Erythroblast (primary cell): ENCODE measurements around the gene ADAM10.

Experiments
- GATA1 ChIP-seq: IDR thresholded peaks from 2 replicates; pipeline ENCODE4 v1.6.1; 2011; ENCODE audit warnings: low read depth, mild to moderate bottlenecking, control low read depth, low read length, moderate library complexity
- POLR2A ChIP-seq: IDR thresholded peaks from 2 replicates; pipeline ENCODE4 v1.6.1; 2011; ENCODE audit warnings: mild to moderate bottlenecking, low read length

DNA sequence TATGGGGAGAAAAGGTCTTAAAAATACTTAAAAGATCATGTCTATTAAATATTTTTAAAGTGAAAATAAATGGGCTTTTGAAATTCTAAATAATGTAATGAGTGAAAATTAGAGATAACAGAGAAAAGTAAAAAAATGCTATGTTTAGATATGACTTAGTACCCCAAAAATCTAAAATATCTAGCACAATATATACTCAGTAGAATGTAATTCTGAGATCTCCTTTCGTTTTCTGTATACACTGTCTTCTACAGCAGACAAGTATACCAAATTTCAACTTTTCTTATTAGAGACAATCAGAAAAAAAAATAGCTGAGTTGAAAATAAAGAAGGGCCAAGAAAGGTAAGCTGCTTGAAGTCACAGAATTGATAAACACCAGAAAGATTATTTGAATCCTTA is 140.8 kb downstream of the ADAM10 start:
- TF ChIP-seq POLR2A (no peak), GATA1 (no peak)
